ENCODE measurements around the gene SKIC2. TPM values are rescaled to one million over a fixed set of nuclear protein-coding genes. Genes with fewer than 3 reads are reported as not detected.
"Not testable (repeated sequence)": the region's sequence is repeated elsewhere in the genome, so short reads cannot be mapped to it uniquely, and the experiment has no call there.

Gene SKIC2
- total RNA-seq, 1 donor from 2014 or later: 93.7 TPM

- H3K27me3 Mint-ChIP-seq (ENCODE audit: low read depth); H3K4me1 Mint-ChIP-seq (ENCODE audit: low read depth); intact Hi-C loops (cut with micrococcal nuclease); H3K36me3 Mint-ChIP-seq (ENCODE audit: low read depth); H3K27ac Mint-ChIP-seq; H3K9me3 Mint-ChIP-seq; H3K4me3 Mint-ChIP-seq (ENCODE audit: low read depth); DNase-seq (ENCODE audit: low spot score): not testable (repeated sequence)
Observed at GRCh38 chr6:32004864-32005537, 46.0 kb downstream of the SKIC2 start.

GRCh38 chr6:32005538-32005880 is 46.5 kb downstream of the SKIC2 start:
- H3K4me1 Mint-ChIP-seq (ENCODE audit: low read depth); H3K27me3 Mint-ChIP-seq (ENCODE audit: low read depth); H3K36me3 Mint-ChIP-seq (ENCODE audit: low read depth); intact Hi-C loops (cut with micrococcal nuclease); H3K4me3 Mint-ChIP-seq (ENCODE audit: low read depth); H3K27ac Mint-ChIP-seq; DNase-seq (ENCODE audit: low spot score); H3K9me3 Mint-ChIP-seq: not testable (repeated sequence)

DNA sequence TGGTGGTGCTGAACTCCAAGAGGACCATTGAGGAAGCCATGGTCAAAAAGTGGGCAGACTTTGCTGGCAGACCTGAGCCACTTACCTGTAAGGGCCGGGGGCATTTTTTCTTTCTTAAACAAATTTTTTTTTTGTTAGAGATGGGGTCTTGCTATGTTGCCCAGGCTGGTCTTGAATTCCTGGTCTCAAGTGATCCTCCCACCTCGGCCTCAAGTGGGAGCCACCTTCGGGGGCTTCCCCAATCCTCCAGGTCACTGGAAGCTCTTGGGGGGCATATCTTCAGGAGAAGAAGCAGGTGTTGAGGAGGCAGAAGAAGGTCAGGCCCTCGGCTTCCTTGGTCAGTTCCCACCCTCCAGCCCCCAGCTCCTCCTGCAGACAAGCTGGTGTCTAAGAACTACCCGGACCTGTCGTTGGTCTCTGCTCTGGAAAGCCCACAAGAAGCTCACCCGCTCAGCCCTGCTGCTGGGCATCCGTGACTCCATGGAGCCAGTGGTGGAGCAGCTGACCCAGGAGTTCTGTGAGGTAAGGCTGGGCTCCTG is 47.1 kb downstream of the SKIC2 start:
- intact Hi-C loops (cut with micrococcal nuclease); DNase-seq (ENCODE audit: low spot score); H3K36me3 Mint-ChIP-seq (ENCODE audit: low read depth): not testable (repeated sequence)

GRCh38 chr6:32007086-32007485 is 48.1 kb downstream of the SKIC2 start:
- DNase-seq (ENCODE audit: low spot score); intact Hi-C loops (cut with micrococcal nuclease); H3K36me3 Mint-ChIP-seq (ENCODE audit: low read depth): not testable (repeated sequence)

More for the DNA sequence above, 47.1 kb downstream of the SKIC2 start:
- H3K27ac Mint-ChIP-seq; H3K9me3 Mint-ChIP-seq; H3K4me1 Mint-ChIP-seq (ENCODE audit: low read depth); H3K4me3 Mint-ChIP-seq (ENCODE audit: low read depth); H3K27me3 Mint-ChIP-seq (ENCODE audit: low read depth): not testable (repeated sequence)

GRCh38 chr6:32008037-32008436 is 49.1 kb downstream of the SKIC2 start:
- H3K9me3 Mint-ChIP-seq; H3K4me1 Mint-ChIP-seq (ENCODE audit: low read depth); H3K36me3 Mint-ChIP-seq (ENCODE audit: low read depth); intact Hi-C loops (cut with micrococcal nuclease); H3K27me3 Mint-ChIP-seq (ENCODE audit: low read depth); DNase-seq (ENCODE audit: low spot score); H3K27ac Mint-ChIP-seq; H3K4me3 Mint-ChIP-seq (ENCODE audit: low read depth): not testable (repeated sequence)

More at GRCh38 chr6:32007086-32007485, 48.1 kb downstream of the SKIC2 start:
- H3K27ac Mint-ChIP-seq; H3K4me1 Mint-ChIP-seq (ENCODE audit: low read depth); H3K27me3 Mint-ChIP-seq (ENCODE audit: low read depth); H3K4me3 Mint-ChIP-seq (ENCODE audit: low read depth); H3K9me3 Mint-ChIP-seq: not testable (repeated sequence)

- H3K4me1 Mint-ChIP-seq (ENCODE audit: low read depth); H3K9me3 Mint-ChIP-seq; intact Hi-C loops (cut with micrococcal nuclease); H3K36me3 Mint-ChIP-seq (ENCODE audit: low read depth); H3K27me3 Mint-ChIP-seq (ENCODE audit: low read depth); H3K27ac Mint-ChIP-seq; H3K4me3 Mint-ChIP-seq (ENCODE audit: low read depth); DNase-seq (ENCODE audit: low spot score): not testable (repeated sequence)
Observed at GRCh38 chr6:32008616-32009015, 49.6 kb downstream of the SKIC2 start.

- H3K27ac Mint-ChIP-seq; H3K27me3 Mint-ChIP-seq (ENCODE audit: low read depth); H3K4me1 Mint-ChIP-seq (ENCODE audit: low read depth); H3K36me3 Mint-ChIP-seq (ENCODE audit: low read depth); H3K9me3 Mint-ChIP-seq; DNase-seq (ENCODE audit: low spot score); H3K4me3 Mint-ChIP-seq (ENCODE audit: low read depth); intact Hi-C loops (cut with micrococcal nuclease): not testable (repeated sequence)
Observed at GRCh38 chr6:32009537-32009936, 50.6 kb downstream of the SKIC2 start.

GRCh38 chr6:32010856-32011530 is 52.0 kb downstream of the SKIC2 start:
- H3K27ac Mint-ChIP-seq; H3K36me3 Mint-ChIP-seq (ENCODE audit: low read depth); DNase-seq (ENCODE audit: low spot score); intact Hi-C loops (cut with micrococcal nuclease); H3K9me3 Mint-ChIP-seq; H3K4me3 Mint-ChIP-seq (ENCODE audit: low read depth); H3K4me1 Mint-ChIP-seq (ENCODE audit: low read depth); H3K27me3 Mint-ChIP-seq (ENCODE audit: low read depth): not testable (repeated sequence)

- H3K4me3 Mint-ChIP-seq (ENCODE audit: low read depth); H3K36me3 Mint-ChIP-seq (ENCODE audit: low read depth); intact Hi-C loops (cut with micrococcal nuclease); H3K4me1 Mint-ChIP-seq (ENCODE audit: low read depth); H3K27me3 Mint-ChIP-seq (ENCODE audit: low read depth); H3K27ac Mint-ChIP-seq; H3K9me3 Mint-ChIP-seq; DNase-seq (ENCODE audit: low spot score): not testable (repeated sequence)
Observed at GRCh38 chr6:32012941-32013617, 54.1 kb downstream of the SKIC2 start.

DNA sequence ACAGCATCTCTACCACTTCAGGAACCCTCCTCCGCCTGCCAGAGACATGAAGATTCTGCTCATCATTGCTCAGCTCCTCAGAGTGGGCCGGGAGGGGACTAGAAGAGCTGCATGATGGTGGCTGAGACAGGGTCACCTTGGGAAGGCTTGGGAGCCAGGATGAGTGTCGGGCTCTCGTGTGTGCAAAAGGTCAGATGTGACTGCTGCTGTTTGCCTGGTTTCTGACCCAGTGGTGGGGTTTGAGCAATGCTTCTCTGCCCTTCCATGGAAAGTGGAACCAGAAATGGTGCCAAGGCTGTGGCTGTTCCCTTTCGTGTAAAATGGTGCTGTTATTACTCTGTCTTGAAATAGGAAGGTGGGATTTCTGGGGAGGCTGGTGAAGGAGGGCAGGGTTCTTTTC is 54.8 kb downstream of the SKIC2 start:
- H3K27me3 Mint-ChIP-seq (ENCODE audit: low read depth); intact Hi-C loops (cut with micrococcal nuclease); H3K4me3 Mint-ChIP-seq (ENCODE audit: low read depth); H3K27ac Mint-ChIP-seq; H3K4me1 Mint-ChIP-seq (ENCODE audit: low read depth); H3K9me3 Mint-ChIP-seq; DNase-seq (ENCODE audit: low spot score); H3K36me3 Mint-ChIP-seq (ENCODE audit: low read depth): not testable (repeated sequence)

- H3K27me3 Mint-ChIP-seq (ENCODE audit: low read depth); H3K4me3 Mint-ChIP-seq (ENCODE audit: low read depth); H3K27ac Mint-ChIP-seq; H3K9me3 Mint-ChIP-seq; H3K36me3 Mint-ChIP-seq (ENCODE audit: low read depth); intact Hi-C loops (cut with micrococcal nuclease); H3K4me1 Mint-ChIP-seq (ENCODE audit: low read depth); DNase-seq (ENCODE audit: low spot score): not testable (repeated sequence)
Observed at GRCh38 chr6:32014547-32014946, 55.6 kb downstream of the SKIC2 start, which contains the start of gene C4B. C4B (plus strand) TSS chr6:32014795; CDS start chr6:32014846, 51 bp downstream.

Data from activated T-helper 2 cell treated with anti-CD3 and anti-CD28 coated beads, Interferon-gamma antibody, Interleukin-2, Interleukin-4, amounts not matched to agents 10 μg/mL and 5 μg/mL and 100 μg/mL, durations not matched to agents 14 hours and 24 hours and 36 hours (primary cell).